Stimulated activated CD8-positive, alpha-beta memory T cell treated with anti-CD3 and anti-CD28 coated beads, Interleukin-15, amount 100 ng/mL, for 24 hours (primary cell): Measurements from ENCODE around the gene WIPF3.

Source experiments
- DNase-seq: peaks from one replicate; pipeline ENCODE4 v3.0.0-alpha.2; 2020; ENCODE audit warnings: low read depth

Gene WIPF3

GRCh38 chr7:29809533-29810155 lies 3.3 kb downstream of the WIPF3 start:
- DNase-seq: no peak

GRCh38 chr7:29810297-29810696 lies 4.0 kb downstream of the WIPF3 start:
- DNase-seq: no peak

GRCh38 chr7:29810813-29811482 lies 4.6 kb downstream of the WIPF3 start:
- no peak for DNase-seq

GRCh38 chr7:29811586-29811985 lies 5.3 kb downstream of the WIPF3 start:
- no peak for DNase-seq

GRCh38 chr7:29812185-29812876 lies 6.0 kb downstream of the WIPF3 start:
- no peak for DNase-seq

- no peak for DNase-seq
These were observed 9.1 kb downstream of the WIPF3 start for GRCh38 chr7:29815181-29816105.

- DNase-seq: no peak
These were observed 12.0 kb downstream of the WIPF3 start for GRCh38 chr7:29818308-29818707.

GRCh38 chr7:29825775-29826529 lies 19.6 kb downstream of the WIPF3 start:
- DNase-seq: no peak

GRCh38 chr7:29826530-29826822 lies 20.2 kb downstream of the WIPF3 start:
- DNase-seq: no peak

GRCh38 chr7:29826904-29827303 lies 20.6 kb downstream of the WIPF3 start:
- no peak for DNase-seq

- no peak for DNase-seq
These were observed 25.4 kb downstream of the WIPF3 start for GRCh38 chr7:29831705-29832104.

- no peak for DNase-seq
These were observed 27.6 kb downstream of the WIPF3 start for GRCh38 chr7:29833929-29834328.

GRCh38 chr7:29835718-29836117 lies 29.4 kb downstream of the WIPF3 start:
- DNase-seq: no peak

GRCh38 chr7:29839302-29839701 lies 33.0 kb downstream of the WIPF3 start:
- DNase-seq: no peak

GRCh38 chr7:29839921-29840320 lies 33.6 kb downstream of the WIPF3 start:
- DNase-seq: no peak

- no peak for DNase-seq
These were observed 34.4 kb downstream of the WIPF3 start for GRCh38 chr7:29840701-29841100.

GRCh38 chr7:29841926-29842701 lies 35.8 kb downstream of the WIPF3 start:
- no peak for DNase-seq

GRCh38 chr7:29843093-29843492 lies 36.8 kb downstream of the WIPF3 start:
- no peak for DNase-seq

GRCh38 chr7:29843726-29844125 lies 37.4 kb downstream of the WIPF3 start:
- no peak for DNase-seq

GRCh38 chr7:29844559-29844958 lies 38.3 kb downstream of the WIPF3 start:
- no peak for DNase-seq

- no peak for DNase-seq
These were observed 41.2 kb downstream of the WIPF3 start for GRCh38 chr7:29847496-29847895.
